Epithelial cell of proximal tubule (primary cell): ENCODE results near the gene IGSF8. TPM values are rescaled to one million over a fixed set of nuclear protein-coding genes. Genes with fewer than 3 reads are reported as not detected.

Source experiments
- DNase-seq: peaks from one replicate; pipeline ENCODE4 v3.0.0-alpha.2; 2011; ENCODE audit warnings: low read depth
- H3K4me3 ChIP-seq: 2 replicates; pipeline ENCODE4 v1.5.1; 2011; ENCODE audit warnings: low read depth, mild to moderate bottlenecking, low read length
- total RNA-seq: library from RNA; depleted of rRNA; stranded (reverse); fragments of >200 nt; gene quantifications from 2 replicates; pipeline ENCODE4 v1.2.3, GENCODE V29; 2015
- TF ChIP-seq, protein P1 (sequence below): conservative IDR thresholded peaks from 2 replicates; pipeline ENCODE4 v1.5.1; 2012; ENCODE audit warnings: low read depth, mild to moderate bottlenecking, low read length

The IGSF8 gene
- total RNA-seq, 1 donor from 2014 or later: 33.3 TPM

DNA sequence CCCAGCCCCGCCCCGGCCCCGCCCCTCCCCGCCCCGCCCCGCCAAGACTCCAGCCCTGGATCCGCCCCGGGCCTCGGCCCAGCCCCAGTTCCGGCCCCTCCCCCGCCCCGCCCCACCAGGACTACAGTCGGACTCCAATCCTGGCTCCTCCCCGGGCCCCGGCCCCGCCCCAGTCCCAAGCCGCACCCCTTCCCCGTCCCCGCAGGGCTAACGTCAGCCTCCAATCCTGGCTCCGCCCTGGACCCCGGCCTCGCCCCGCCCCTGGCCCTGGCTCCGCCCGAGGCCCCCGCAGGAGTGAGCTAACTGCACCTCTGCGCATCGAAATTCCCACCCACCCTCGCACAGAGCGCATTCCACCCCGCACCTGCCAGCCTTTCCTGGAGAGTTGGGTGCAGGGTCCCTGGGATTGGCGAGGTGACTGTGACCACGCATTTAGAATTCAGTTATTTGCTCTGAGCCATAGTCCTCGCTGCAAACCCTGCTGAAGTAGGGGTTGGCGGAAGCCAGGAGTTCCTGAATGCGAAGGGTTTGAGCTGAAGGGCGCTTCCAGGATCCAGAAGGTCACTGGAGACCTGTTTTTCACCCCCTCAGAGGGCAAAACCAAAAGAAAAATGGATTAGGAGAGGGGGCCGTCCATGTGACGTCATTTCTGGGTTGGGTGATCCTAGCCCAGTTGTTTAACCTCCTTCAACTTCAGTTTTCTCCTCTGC lies 588 bp upstream of the IGSF8 start:
- no peak for DNase-seq
- peak overlapping the region; percentile 59 for H3K4me3 ChIP-seq
- TF ChIP-seq, protein P1, sequence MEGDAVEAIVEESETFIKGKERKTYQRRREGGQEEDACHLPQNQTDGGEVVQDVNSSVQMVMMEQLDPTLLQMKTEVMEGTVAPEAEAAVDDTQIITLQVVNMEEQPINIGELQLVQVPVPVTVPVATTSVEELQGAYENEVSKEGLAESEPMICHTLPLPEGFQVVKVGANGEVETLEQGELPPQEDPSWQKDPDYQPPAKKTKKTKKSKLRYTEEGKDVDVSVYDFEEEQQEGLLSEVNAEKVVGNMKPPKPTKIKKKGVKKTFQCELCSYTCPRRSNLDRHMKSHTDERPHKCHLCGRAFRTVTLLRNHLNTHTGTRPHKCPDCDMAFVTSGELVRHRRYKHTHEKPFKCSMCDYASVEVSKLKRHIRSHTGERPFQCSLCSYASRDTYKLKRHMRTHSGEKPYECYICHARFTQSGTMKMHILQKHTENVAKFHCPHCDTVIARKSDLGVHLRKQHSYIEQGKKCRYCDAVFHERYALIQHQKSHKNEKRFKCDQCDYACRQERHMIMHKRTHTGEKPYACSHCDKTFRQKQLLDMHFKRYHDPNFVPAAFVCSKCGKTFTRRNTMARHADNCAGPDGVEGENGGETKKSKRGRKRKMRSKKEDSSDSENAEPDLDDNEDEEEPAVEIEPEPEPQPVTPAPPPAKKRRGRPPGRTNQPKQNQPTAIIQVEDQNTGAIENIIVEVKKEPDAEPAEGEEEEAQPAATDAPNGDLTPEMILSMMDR: no peak

DNA sequence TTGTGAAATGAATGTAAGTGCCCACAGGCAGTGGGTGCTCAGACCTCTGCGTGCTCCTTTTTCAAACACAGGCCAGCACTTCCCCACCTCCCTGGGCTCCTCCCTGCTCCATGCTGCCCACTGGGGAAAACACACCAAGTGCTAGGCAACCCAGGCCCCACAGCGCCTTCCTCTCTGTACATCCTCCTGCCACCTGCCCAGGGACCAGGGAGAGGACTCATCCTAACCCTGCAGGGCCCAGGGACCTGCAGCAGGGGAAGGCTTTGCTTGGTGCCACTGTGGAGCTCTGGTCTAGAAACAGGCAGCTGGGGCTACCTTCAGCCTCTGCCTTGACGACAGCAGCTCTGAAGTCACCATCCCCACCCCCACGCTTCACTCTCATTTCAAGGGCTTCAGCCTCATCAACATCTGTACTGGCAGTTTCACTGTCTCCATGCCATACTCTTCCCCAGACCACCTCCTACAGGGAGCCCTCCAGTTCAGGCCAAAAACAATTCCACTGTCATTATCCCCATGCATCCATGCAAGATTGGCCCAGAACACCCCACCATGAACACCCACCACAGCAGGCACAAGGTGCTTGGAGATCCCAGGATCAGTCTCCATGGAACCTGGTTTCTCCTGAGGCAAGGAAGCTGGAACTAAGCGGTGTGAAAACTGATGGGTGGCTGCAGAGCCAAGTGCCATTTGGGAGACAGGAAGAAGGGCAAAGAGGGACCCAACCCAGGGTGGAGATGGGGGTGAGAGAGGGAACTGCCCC lies 1.1 kb downstream of the IGSF8 start:
- DNase-seq: no peak
- TF ChIP-seq, protein P1: no peak
- peak overlapping the region; percentile 88 for H3K4me3 ChIP-seq

DNA sequence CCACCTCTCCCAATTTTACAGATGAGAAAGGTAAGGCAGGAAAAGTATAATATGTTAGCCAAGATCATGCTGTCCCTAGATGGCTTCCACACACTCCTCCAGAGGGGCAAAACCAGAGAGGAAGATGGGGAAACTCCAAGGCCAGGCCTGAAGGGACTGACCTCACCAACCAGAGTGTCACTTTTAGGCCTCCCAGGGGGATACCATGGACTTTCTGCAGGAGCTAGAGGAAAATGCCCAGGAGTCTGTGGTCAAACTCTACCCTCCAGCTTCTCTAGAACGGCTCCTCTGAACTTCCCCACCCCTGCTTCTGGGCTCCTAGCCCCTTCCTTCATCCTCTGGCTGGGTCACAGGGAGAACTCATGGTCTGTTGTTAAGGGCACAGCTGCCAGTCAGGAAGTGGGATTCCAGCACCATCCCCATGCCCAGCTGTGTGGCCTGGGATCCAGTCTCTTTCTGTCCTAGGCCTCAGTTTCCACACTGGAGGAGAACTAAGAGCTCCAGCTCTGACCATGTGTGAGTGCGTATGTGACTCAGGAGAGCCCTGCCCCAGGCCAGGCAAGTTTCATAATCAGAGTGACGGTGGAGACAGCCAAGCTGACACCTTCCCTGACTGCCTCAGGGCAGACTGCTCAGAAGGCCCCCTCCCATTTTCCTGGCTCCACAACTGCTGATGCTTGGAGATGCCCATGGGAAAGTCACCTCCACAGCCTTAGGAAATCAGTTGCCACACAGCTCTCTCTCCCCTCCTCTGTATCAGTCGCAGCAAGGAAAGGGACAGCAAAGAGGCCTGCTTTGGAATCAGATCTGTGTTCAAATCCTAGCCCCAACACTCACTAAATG lies 1.9 kb downstream of the IGSF8 start:
- TF ChIP-seq, protein P1: no peak
- H3K4me3 ChIP-seq: no peak overlapping the region
- no peak for DNase-seq

DNA sequence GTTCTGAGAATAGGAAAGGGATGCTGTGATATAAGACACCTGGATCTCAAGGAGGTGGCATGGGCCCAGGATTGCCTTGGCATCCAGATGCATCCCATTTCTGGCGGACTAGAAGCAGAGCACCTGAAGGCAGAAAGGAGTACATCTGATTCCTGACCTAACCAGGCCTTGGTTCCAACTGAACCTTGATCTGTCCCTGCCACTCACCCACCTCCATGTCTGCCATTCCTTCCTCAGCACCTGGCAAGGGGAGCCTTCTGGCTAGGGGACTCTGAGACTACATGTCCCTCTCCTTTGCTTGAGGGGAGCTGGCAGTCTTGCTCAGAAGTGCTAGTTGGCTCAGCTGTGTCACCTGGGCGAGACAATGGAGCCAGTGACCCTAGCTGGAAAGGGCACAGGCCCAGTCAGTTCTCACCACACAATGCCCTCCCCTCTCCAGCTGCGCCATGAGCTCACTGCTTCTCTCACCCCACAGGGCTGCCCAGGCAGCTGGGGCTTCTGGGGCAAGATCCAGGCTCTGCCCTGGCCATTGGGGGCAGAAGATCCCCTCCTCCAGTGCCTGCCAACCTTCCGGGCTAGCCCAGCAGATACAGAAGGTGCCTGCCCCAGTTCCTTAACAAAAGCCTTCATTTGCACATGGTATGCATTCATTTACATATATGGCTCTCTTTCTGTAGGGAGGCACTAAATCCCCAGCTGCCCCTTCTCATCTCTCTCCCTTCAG lies 2.9 kb downstream of the IGSF8 start:
- TF ChIP-seq, protein P1: no peak
- no peak for DNase-seq
- H3K4me3 ChIP-seq: no peak overlapping the region

DNA sequence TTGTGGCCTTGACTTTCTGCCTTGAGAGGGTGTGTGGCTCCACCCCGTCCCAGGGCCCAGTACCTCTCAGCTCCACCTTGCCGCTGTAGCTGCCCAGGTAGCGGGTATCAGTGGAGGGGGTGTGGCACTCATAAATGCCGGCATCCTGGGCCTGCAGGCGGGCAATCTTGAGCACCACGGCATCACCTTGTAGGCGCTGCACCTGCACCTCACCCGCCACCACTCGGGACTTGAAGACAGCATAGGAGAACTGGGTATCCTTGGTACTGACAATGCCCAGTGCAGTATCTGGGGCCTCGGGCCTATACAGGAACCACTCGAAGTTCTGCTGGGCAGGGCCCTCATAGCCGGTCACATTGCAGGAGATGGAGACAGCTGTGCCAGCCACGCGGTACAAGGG lies 3.6 kb downstream of the IGSF8 start:
- TF ChIP-seq, protein P1: no peak
- no peak overlapping the region for H3K4me3 ChIP-seq
- no peak for DNase-seq

DNA sequence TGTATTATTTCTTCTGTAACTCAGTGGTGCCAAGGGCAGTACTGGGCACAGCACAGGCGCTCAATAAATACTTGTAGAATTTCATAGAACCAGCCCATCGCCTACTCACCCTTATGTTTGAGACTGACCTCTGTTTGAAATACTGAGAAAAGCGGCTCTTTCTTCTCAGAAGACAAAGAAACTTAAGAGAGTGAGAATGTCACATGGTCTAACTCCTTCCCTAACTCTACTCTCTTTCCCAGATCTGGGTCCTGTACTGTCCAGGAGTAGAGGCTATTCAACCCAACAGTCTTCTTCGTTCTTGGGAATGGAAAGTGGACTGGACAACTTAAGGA lies 4.2 kb downstream of the IGSF8 start:
- TF ChIP-seq, protein P1: no peak
- H3K4me3 ChIP-seq: no peak overlapping the region
- DNase-seq: no peak
